Heart left ventricle (tissue), 13 donors: ENCODE results near the gene OR9Q1.

Experiments used
- CTCF ChIP-seq, 12 donors: fragments of 200-600 bp; sonication (generic) in 4 of 12; IDR thresholded peaks; one replicate each; pipeline versions ENCODE4 v1.5.0 to v1.8.0; 2018 to 2022; ENCODE audit warnings: antibody characterized with exemption in 12 of 12, mild to moderate bottlenecking in 5 of 12
- POLR2A ChIP-seq, 2 donors: fragments of 450-650 bp; IDR thresholded peaks; one replicate each; pipeline ENCODE4 v1.6.1; 2017; ENCODE audit warnings: antibody characterized with exemption in 2 of 2, mild to moderate bottlenecking in 2 of 2, moderate library complexity in 2 of 2
- donor health status: ischemic (EF 13 %, LVEDD 7.1; RV severe dilation, severe dysfunction).
- donor health status: DM: no; HTN: yes; CAD: no.
- donor health status: DM: no; HTN: no; CAD: no.
- donor health status: ischemic (EF 25% LVEDD 6.9; RV normal size, moderate dysfunction).
- donor health status: ischemic (EF 25% LVEDD 5.7; RV mildly dilated, moderate dysfunction).
- donor health status: ischemic (EF 35%, LVEDD 5.7; RV mildly dilated, moderate dysfunction).
- donor health status: nonischemic (EF 11% LVEDD 7.7; RV severe dilation, severe dysfunction).
- donor health status: DM: yes; HTN: yes; CAD: no.
- donor health status: PGD.
- donor health status: ischemic (EF 29% LVEDD 5.4; RV normal size, mild dysfunction).
- donor health status: nonischemic (EF 23%, LVEDD 6.1; RV moderate dilation, normal function).

GRCh38 chr11:58125469-58125868 is 101.8 kb downstream of the OR9Q1 start, which contains the start of gene OR9I1:
- TF ChIP-seq POLR2A (IDR thresholded peaks at IDR 0.05) (no peak), CTCF (IDR thresholded peaks at IDR 0.05) (no peak)
